BJ (cell line): ENCODE results near the gene TVP23C. TPM values are rescaled to one million over a fixed set of nuclear protein-coding genes. Genes with fewer than 3 reads are reported as not detected.
"Not testable (repeated sequence)": the region's sequence is repeated elsewhere in the genome, so short reads cannot be mapped to it uniquely, and the experiment has no call there.

Experiments
- CTCF ChIA-PET: fragments of 350-600 bp; formaldehyde crosslinking; extraction: SDS; loops from one replicate; lab custom pipeline; 2021; ENCODE audit warnings: antibody characterized with exemption, inconsistent platforms; lab: Yijun Ruan, JAX
- POLR2A ChIA-PET: fragments of 300-600 bp; sonication (Branson Sonifier 250); formaldehyde crosslinking; extraction: SDS; loops from one replicate; lab custom pipeline; 2021; ENCODE audit warnings: antibody characterized with exemption; lab: Charles Lee
- DNase-seq: peaks from one replicate; pipeline ENCODE4 v3.0.0-alpha.2; 2011; ENCODE audit warnings: low read depth
- H3K27me3 ChIP-seq: 2 replicates; pipeline ENCODE4 v1.6.0; 2011; ENCODE audit warnings: low read length; ENCODE audit not compliant: control insufficient read depth, insufficient read depth
- H3K36me3 ChIP-seq: 2 replicates; pipeline ENCODE4 v1.5.1; 2011; ENCODE audit warnings: low read length; ENCODE audit not compliant: control insufficient read depth, insufficient read depth
- H3K4me3 ChIP-seq: 2 replicates; pipeline ENCODE4 v1.5.1; 2011; ENCODE audit warnings: low read depth, mild to moderate bottlenecking, control low read depth, low read length
- CTCF ChIP-seq: IDR thresholded peaks from 2 replicates; pipeline ENCODE4 v1.5.1; 2011; ENCODE audit warnings: low read depth, mild to moderate bottlenecking, control low read depth, inconsistent platforms, low read length, moderate library complexity; ENCODE audit not compliant: insufficient read depth
- polyA plus RNA-seq: library from polyadenylated mRNA; depleted of rRNA; stranded (reverse); fragments of >200 nt; gene quantifications from 2 replicates; pipeline ENCODE4 v1.2.3, GENCODE V29; 2011

Gene TVP23C
- polyA plus RNA-seq, 1 experiment, result 5.8 TPM

- no peak for TF ChIP-seq CTCF
- H3K4me3 ChIP-seq, result no peak overlapping the region
- DNase-seq, result no peak
- CTCF ChIA-PET, result interaction anchor here (0.6 to 1.6 kb wide), 5 partner anchors 70 to 259 kb away, joined by 3 to 6 read pairs (median 3); no protein-coding TSS in a partner anchor
- POLR2A ChIA-PET, result no interaction called here
- H3K27me3 ChIP-seq, result no peaks in the 10 kb centered on the region
- peaks cover 3% of the 10 kb centered on the region; the same call in 1 of the 2 replicates for H3K36me3 ChIP-seq
Observed at GRCh38 chr17:15508466-15508865, 54.8 kb downstream of the TVP23C start.

DNA sequence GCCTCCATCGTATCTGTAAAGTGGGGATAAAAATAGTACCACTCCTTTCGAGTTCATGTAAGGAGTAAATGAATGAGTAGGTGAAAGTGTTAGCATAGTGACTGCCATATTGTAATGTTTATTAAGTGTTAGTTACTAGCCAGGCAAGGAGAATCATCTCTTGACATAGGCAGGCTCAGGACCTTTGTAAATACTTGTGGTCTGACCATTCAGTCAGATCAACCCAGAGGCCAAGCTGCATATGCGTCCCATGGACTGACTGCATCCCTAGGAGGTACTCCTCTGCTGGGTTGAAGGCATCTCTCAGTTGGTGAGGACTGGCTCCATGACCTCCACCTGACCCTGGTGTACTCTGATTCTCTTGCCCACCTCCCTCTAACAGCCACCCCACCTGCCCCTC, 55.4 kb downstream of the TVP23C start:
- H3K4me3 ChIP-seq, result no peak overlapping the region
- no peaks in the 10 kb centered on the region for H3K27me3 ChIP-seq
- TF ChIP-seq CTCF, result no peak
- CTCF ChIA-PET, result interaction anchor here (0.6 to 1.6 kb wide), 2 partner anchors 69 to 248 kb away, joined by 3 read pairs; no protein-coding TSS in a partner anchor
- peaks cover 3% of the 10 kb centered on the region; the same call in 1 of the 2 replicates for H3K36me3 ChIP-seq
- POLR2A ChIA-PET, result no interaction called here
- DNase-seq, result no peak

DNA sequence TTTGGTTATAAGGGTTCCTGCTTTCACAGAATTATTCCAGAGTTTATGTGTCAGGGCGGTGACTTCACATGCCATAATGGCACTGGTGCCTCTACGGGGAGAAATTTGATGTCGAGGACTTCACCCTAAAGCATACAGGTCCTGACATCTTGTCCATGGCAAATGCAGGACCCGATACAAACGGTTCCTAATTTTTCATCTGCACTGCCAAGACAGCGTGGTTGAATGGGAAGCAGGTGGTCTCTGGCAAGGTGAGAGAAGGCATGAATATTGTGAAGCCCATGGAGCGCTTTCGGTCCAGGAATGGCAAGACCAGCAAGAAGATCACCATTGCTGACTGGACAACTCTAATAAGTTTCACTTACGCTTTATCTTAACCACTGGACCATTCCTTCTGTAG, 56.3 kb downstream of the TVP23C start:
- Histone ChIP-seq H3K27me3 (no peaks in the 10 kb centered on the region), H3K4me3 (no peak overlapping the region), H3K36me3 (peaks cover 3% of the 10 kb centered on the region; the same call in 1 of the 2 replicates)
- no peak for TF ChIP-seq CTCF
- ChIA-PET POLR2A (no interaction called here), CTCF (interaction anchor here (1.4 to 1.6 kb wide), 2 partner anchors 244 to 247 kb away, joined by 3 read pairs; no protein-coding TSS in a partner anchor)
- DNase-seq, result no peak

GRCh38 chr17:15505708-15506107, 57.6 kb downstream of the TVP23C start:
- H3K4me3 ChIP-seq, DNase-seq, POLR2A ChIA-PET, H3K36me3 ChIP-seq, CTCF ChIA-PET, H3K27me3 ChIP-seq: not testable (repeated sequence)

DNA sequence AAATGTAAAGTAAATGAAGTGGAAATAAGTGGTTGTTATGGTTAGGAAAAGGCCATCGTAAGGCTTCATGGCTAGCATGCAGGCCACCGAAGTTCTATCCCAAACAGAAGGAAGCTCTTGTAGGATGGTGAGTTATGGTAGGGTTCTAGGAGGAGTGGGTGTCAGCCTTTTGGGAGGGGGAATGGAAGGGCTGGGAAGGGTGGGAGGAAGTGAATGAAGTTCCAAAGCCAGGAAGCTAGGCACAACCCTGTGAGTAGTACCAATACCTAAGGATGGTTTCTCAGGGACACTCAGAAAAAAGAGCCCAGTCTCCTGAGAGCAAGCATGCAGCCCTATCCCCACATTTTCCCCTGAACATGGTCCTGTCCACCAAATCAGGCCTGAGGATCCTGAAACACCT, 59.6 kb downstream of the TVP23C start:
- ChIA-PET CTCF (interaction anchor here (0.8 to 5.0 kb wide), 24 partner anchors 10 to 273 kb away, joined by 3 to 43 read pairs (median 6); no protein-coding TSS in a partner anchor), POLR2A (no interaction called here)
- no peak for TF ChIP-seq CTCF
- Histone ChIP-seq H3K36me3 (peaks cover 4% of the 10 kb centered on the region), H3K4me3 (no peak overlapping the region), H3K27me3 (no peaks in the 10 kb centered on the region)
- DNase-seq, result no peak
